Measurements from ENCODE around the gene RNF157.

- TF ChIP-seq ZNF561 (CRISPR knock-in tag; conservative IDR thresholded peaks at IDR 0.05) (no peak), POLR2A (conservative IDR thresholded peaks at IDR 0.05) (no peak), ESRRA (IDR thresholded peaks at IDR 0.05; ENCODE audit: borderline replicate concordance, low read depth) (no peak)
- TF ChIP-seq, protein P1, sequence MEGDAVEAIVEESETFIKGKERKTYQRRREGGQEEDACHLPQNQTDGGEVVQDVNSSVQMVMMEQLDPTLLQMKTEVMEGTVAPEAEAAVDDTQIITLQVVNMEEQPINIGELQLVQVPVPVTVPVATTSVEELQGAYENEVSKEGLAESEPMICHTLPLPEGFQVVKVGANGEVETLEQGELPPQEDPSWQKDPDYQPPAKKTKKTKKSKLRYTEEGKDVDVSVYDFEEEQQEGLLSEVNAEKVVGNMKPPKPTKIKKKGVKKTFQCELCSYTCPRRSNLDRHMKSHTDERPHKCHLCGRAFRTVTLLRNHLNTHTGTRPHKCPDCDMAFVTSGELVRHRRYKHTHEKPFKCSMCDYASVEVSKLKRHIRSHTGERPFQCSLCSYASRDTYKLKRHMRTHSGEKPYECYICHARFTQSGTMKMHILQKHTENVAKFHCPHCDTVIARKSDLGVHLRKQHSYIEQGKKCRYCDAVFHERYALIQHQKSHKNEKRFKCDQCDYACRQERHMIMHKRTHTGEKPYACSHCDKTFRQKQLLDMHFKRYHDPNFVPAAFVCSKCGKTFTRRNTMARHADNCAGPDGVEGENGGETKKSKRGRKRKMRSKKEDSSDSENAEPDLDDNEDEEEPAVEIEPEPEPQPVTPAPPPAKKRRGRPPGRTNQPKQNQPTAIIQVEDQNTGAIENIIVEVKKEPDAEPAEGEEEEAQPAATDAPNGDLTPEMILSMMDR (IDR thresholded peaks at IDR 0.05 in 2 of 3, conservative IDR thresholded peaks at IDR 0.05 in 1 of 3; ENCODE audit: insufficient read depth in 2 of 3, low read depth in 1 of 3, low read length in 3 of 3): no peak
These were observed 23.2 kb downstream of the RNF157 start for GRCh38 chr17:76217081-76217480.
